Urinary bladder (tissue), 4 donors: ENCODE measurements around the gene SRPK2. TPM values are rescaled to one million over a fixed set of nuclear protein-coding genes. Genes with fewer than 3 reads are reported as not detected.
A peak's percentile ranks its signal among the peaks of the same experiment; 100 is the strongest.
"Not testable (repeated sequence)": the region's sequence is repeated elsewhere in the genome, so short reads cannot be mapped to it uniquely, and the experiment has no call there.

Source experiments
- DNase-seq: peaks from one replicate; pipeline ENCODE4 v3.0.0-alpha.2; 2015; ENCODE audit errors: extremely low spot score
- H3K27ac ChIP-seq: one replicate; pipeline ENCODE4 v1.5.1; 2013; ENCODE audit warnings: low read depth, mild to moderate bottlenecking, moderate library complexity
- H3K36me3 ChIP-seq: one replicate; pipeline ENCODE4 v1.6.1; 2013; ENCODE audit warnings: mild to moderate bottlenecking, moderate library complexity; ENCODE audit not compliant: insufficient read depth
- H3K4me1 ChIP-seq: one replicate; pipeline ENCODE4 v1.6.1; 2013; ENCODE audit warnings: mild to moderate bottlenecking, moderate library complexity; ENCODE audit not compliant: insufficient read depth
- H3K4me3 ChIP-seq: one replicate; pipeline ENCODE4 v1.5.1; 2013; ENCODE audit warnings: low read depth, low read length
- WGBS: extraction: QIAGEN DNeasy Blood & Tissue Kit; methylation state at CpG from one replicate; pipeline ENCODE4 v1.1.7; 2013; 5-methylcytosine and 5-hydroxymethylcytosine counted together
- polyA plus RNA-seq: library from polyadenylated mRNA; stranded (reverse); fragments of 200-250 nt; gene quantifications from one replicate; pipeline ENCODE4 v1.2.3, GENCODE V29; 2013
- total RNA-seq: library from RNA; depleted of rRNA; stranded (reverse); fragments of >200 nt; gene quantifications from one replicate; pipeline ENCODE4 v1.2.3, GENCODE V29; 2014
- donor health status: healthy with polysubstance abuse.
- donor health status: healthy.

SRPK2 gene
- total and polyA plus RNA-seq, 2 donors = 21.7 to 116 TPM

- 62% methylated on average over 12 of the region's 12 CpGs for WGBS
- no peaks in the 10 kb centered on the region for H3K4me1 ChIP-seq
Measured at GRCh38 chr7:105245398-105246114, 143.2 kb downstream of the SRPK2 start.

DNA sequence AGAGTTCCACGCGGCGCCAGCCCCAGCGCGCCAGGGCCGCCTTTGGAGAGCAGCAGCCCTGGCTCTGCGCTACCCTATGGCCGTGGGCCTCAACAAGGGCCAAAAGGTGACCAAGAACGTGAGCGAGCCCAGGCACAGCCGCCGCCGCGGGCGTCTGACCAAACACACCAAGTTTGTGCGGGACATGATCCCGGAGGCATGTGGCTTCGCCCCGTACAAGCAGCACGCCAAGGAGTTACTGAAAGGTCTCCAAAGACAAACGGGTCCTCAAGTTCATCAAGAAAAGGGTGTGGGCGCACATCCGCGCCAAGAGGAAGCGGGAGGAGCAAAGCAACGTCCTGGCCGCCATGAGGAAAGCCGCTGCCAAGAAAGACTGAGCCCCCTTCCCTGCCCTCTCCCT lies 144.1 kb downstream of the SRPK2 start:
- 90% methylated on average over 28 of the region's 28 CpGs for WGBS
- Histone ChIP-seq H3K27ac (no peak overlapping the region), H3K4me1 (no peaks in the 10 kb centered on the region), H3K36me3 (no peaks in the 10 kb centered on the region), H3K4me3 (no peak overlapping the region)
- DNase-seq = no peak

More at GRCh38 chr7:105245398-105246114, 143.2 kb downstream of the SRPK2 start:
- H3K4me3 ChIP-seq = no peak overlapping the region
- H3K27ac ChIP-seq = no peak overlapping the region
- H3K36me3 ChIP-seq = no peaks in the 10 kb centered on the region
- no peak for DNase-seq

GRCh38 chr7:105241198-105241597 lies 147.5 kb downstream of the SRPK2 start:
- Histone ChIP-seq H3K4me1 (no peaks in the 10 kb centered on the region), H3K27ac (no peak overlapping the region)

DNA sequence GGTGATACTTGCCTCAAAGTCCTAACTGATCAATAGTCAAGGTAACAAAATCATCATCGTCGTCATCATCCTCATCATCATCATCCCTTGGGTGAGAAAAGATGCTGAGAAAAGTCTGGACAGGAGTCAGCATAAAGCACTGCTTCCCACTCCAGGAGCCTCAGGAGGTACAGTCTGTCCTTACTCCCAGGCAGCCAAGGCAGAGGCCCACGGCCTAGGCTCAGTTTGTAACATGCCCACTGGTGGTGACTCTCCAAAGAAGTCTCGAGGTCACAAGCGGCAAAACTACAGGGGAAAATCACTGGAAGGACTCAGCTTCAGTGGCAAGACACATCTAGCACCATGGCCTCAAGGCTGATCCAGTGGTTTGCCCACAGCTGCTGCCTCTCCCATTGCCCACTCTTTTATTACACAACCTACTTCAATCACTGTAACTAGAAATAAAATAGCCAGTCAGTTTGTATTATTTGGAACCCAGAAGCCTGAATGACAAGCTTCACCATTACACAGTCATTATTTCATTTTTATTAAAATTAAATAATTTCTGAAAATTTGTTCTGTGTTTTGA lies 150.4 kb downstream of the SRPK2 start:
- whole genome bisulfite sequencing = 93% methylated on average over 5 of the region's 5 CpGs
- no peak for DNase-seq
- Histone ChIP-seq H3K4me1 (no peaks in the 10 kb centered on the region), H3K4me3 (no peak overlapping the region), H3K27ac (no peak overlapping the region), H3K36me3 (no peaks in the 10 kb centered on the region)

More at GRCh38 chr7:105241198-105241597, 147.5 kb downstream of the SRPK2 start:
- H3K36me3 ChIP-seq = no peaks in the 10 kb centered on the region
- WGBS = 91% methylated on average over 3 of the region's 3 CpGs
- no peak overlapping the region for H3K4me3 ChIP-seq
- no peak for DNase-seq

DNA sequence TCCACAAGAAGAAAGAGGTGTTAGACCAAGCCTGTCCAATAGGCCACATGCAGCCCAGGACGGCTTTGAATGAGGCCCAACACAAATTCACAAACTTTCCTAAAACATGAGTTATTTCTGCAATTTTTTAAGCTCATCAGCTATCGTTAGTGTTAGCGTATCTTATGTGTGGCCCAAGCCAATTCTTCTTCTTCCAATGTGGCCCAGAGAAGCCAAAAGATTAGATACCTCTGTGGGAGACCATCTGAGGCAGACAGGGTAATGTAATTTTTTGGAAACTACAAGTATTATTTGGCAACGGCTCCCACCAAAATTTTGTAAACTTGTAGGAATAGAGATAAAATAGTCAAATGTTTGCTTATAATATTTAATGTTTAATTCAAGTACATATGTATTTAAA lies 153.8 kb downstream of the SRPK2 start:
- no peak overlapping the region for H3K4me3 ChIP-seq
- H3K36me3 ChIP-seq = no peaks in the 10 kb centered on the region
- WGBS = 73% methylated on average over 4 of the region's 4 CpGs
- DNase-seq = no peak
- H3K27ac ChIP-seq = no peak overlapping the region
- no peaks in the 10 kb centered on the region for H3K4me1 ChIP-seq

- DNase-seq, H3K4me3 ChIP-seq, H3K27ac ChIP-seq, H3K4me1 ChIP-seq, H3K36me3 ChIP-seq: not testable (repeated sequence)
- 95% methylated on average over 6 of the region's 6 CpGs for WGBS
Measured at GRCh38 chr7:105232829-105233291, 155.9 kb downstream of the SRPK2 start.

DNA sequence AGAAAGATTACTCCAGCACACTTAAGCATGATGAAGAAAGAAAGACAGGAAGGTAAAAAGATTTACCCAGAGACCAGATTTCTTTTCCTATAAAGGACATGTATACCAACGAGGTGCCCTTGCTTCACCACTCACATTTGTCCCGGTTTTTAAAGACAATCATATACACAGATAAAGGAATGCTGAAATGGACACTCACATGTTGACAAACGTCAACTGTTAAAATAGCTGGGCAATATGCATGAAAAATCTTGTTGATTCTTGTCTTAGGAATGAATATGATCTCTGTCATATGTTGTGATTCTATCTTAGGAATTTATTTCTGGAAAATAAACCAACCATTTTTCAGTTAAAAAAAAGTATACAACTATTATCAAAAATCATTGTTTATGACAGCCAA lies 158.2 kb downstream of the SRPK2 start:
- no peak for DNase-seq
- Histone ChIP-seq H3K36me3 (no peaks in the 10 kb centered on the region), H3K4me1 (no peaks in the 10 kb centered on the region), H3K27ac (no peak overlapping the region), H3K4me3 (no peak overlapping the region)
- WGBS = 63% methylated on average over 3 of the region's 3 CpGs

- no peak for DNase-seq
- H3K36me3 ChIP-seq = no peaks in the 10 kb centered on the region
- H3K4me1 ChIP-seq = no peaks in the 10 kb centered on the region
- H3K27ac ChIP-seq = no peak overlapping the region
- H3K4me3 ChIP-seq = no peak overlapping the region
- WGBS = 70% methylated on average over 5 of the region's 5 CpGs
Measured at GRCh38 chr7:105229641-105230040, 159.1 kb downstream of the SRPK2 start.

DNA sequence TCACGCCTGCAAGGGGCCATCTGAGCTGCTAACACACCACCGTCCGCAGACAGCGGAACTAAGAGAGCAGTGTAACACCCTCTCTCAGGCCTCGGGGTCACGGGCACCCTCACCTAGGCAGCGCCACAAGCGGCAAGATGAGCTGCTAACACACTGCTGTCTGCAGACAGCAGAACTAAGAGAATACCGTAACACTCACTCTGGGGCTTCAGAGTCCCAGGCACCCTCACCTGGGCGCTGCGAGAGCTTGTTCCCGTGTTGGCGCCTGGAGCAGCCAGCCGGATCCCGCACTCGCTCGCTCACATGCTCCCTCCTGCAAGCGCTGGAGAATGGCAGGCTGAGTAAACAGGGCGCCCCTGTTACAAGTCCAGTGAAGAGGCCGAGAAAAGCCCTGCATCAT lies 160.2 kb downstream of the SRPK2 start:
- no peak overlapping the region for H3K4me3 ChIP-seq
- no peaks in the 10 kb centered on the region for H3K36me3 ChIP-seq
- WGBS = 82% methylated on average over 20 of the region's 20 CpGs
- no peak overlapping the region for H3K27ac ChIP-seq
- no peak for DNase-seq
- no peaks in the 10 kb centered on the region for H3K4me1 ChIP-seq

GRCh38 chr7:105227391-105227790 lies 161.3 kb downstream of the SRPK2 start:
- no peak for DNase-seq
- 94% methylated on average over 2 of the region's 2 CpGs for WGBS
- no peak overlapping the region for H3K4me3 ChIP-seq
- no peaks in the 10 kb centered on the region for H3K36me3 ChIP-seq
- no peaks in the 10 kb centered on the region for H3K4me1 ChIP-seq
- H3K27ac ChIP-seq = no peak overlapping the region

GRCh38 chr7:105224884-105225651 lies 163.7 kb downstream of the SRPK2 start:
- 66% methylated on average over 6 of the region's 6 CpGs for WGBS
- Histone ChIP-seq H3K36me3 (no peaks in the 10 kb centered on the region), H3K27ac (peak overlapping the region; percentile 10), H3K4me1 (no peaks in the 10 kb centered on the region), H3K4me3 (no peak overlapping the region)
- DNase-seq = no peak

GRCh38 chr7:105222953-105223352 lies 165.8 kb downstream of the SRPK2 start:
- Histone ChIP-seq H3K36me3 (no peaks in the 10 kb centered on the region), H3K4me3 (no peak overlapping the region), H3K27ac (no peak overlapping the region), H3K4me1 (no peaks in the 10 kb centered on the region)
- no peak for DNase-seq
- 82% methylated on average over 5 of the region's 5 CpGs for WGBS

DNA sequence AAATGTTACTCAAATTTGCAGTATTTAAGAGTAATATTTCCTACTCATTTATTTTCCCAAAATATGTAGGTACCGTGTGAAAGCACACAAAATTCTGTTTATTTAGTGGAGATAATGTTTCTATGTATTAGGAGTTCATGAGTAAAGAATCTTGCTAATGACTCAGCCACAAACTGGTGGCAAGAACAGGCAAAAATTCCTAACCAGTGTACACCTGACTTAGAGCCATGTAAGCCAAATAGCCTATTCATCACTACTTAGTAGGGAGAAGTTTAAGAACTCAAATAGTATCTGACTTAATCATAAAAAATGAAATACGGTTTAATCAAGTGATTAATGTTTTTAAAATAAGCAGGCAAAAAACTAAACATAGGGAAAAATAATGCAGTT lies 169.0 kb downstream of the SRPK2 start:
- Histone ChIP-seq H3K4me1 (no peaks in the 10 kb centered on the region), H3K36me3 (no peaks in the 10 kb centered on the region), H3K4me3 (no peak overlapping the region), H3K27ac (no peak overlapping the region)
- 85% methylated on average over 2 of the region's 2 CpGs for WGBS
- no peak for DNase-seq
